Stomach (tissue), 4 donors: ENCODE measurements around the gene IDI1.

Experiments
- EP300 ChIP-seq: sonication (generic); formaldehyde crosslinking; IDR thresholded peaks from one replicate; pipeline ENCODE4 v1.6.1; 2017; ENCODE audit warnings: antibody characterized with exemption
- POLR2A ChIP-seq, 4 donors: fragments of 450-650 bp; IDR thresholded peaks; one replicate each; pipeline ENCODE4 v1.6.1; 2016; ENCODE audit warnings: antibody characterized with exemption in 4 of 4, control low read depth in 2 of 4, mild to moderate bottlenecking in 1 of 4, moderate library complexity in 1 of 4
- TF ChIP-seq, protein P1 (sequence below), 7 experiments: fragments of 450-650 bp in 4 of 7; fragments of 200-600 bp in 3 of 7; sonication (generic) in 3 of 7; IDR thresholded peaks; one replicate each; pipeline ENCODE4 v1.5.1; 2016 to 2019; ENCODE audit warnings: antibody characterized with exemption in 7 of 7, control low read depth in 2 of 7, mild to moderate bottlenecking in 1 of 7

DNA sequence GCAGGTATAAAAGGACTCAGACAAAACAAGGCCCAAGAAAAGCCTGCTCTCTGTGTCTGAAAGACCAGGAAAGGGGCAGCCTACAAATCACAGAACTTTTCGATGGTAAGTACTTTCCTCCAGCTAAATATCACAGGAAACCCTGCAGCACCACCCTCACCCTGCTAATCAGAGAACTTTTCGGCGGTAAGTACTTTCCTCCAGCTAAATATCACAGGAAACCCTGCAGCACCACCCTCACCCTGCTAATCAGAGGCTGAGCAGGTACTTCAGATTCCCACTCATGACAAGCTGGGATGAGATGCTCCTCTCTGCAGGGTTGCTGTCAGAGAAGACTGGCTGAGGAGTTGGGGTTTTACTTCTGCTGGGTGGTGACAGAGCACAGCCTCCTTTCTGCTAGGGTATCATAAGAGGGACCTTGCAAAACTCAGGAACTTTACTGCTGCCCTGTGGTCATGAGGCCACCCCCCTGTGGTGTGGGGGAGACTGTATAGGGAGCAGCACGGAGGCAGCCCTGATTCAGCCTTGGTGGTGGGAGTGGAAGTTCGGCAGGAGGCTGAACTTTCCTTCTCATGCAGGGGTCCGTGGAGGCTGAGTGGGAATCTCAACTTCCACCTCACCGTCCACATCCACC lies 14.4 kb upstream of the IDI1 start:
- TF ChIP-seq POLR2A (IDR thresholded peaks at IDR 0.05) (no peak), EP300 (no peak)
- TF ChIP-seq, protein P1, sequence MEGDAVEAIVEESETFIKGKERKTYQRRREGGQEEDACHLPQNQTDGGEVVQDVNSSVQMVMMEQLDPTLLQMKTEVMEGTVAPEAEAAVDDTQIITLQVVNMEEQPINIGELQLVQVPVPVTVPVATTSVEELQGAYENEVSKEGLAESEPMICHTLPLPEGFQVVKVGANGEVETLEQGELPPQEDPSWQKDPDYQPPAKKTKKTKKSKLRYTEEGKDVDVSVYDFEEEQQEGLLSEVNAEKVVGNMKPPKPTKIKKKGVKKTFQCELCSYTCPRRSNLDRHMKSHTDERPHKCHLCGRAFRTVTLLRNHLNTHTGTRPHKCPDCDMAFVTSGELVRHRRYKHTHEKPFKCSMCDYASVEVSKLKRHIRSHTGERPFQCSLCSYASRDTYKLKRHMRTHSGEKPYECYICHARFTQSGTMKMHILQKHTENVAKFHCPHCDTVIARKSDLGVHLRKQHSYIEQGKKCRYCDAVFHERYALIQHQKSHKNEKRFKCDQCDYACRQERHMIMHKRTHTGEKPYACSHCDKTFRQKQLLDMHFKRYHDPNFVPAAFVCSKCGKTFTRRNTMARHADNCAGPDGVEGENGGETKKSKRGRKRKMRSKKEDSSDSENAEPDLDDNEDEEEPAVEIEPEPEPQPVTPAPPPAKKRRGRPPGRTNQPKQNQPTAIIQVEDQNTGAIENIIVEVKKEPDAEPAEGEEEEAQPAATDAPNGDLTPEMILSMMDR (IDR thresholded peaks at IDR 0.05) = no peak
